HG02970 (cell line): ENCODE measurements around the gene GAGE12G.
"Not testable (repeated sequence)": the region's sequence is repeated elsewhere in the genome, so short reads cannot be mapped to it uniquely, and the experiment has no call there.

ENCODE experiments used
- ATAC-seq: cut with Tn5 transposase; IDR thresholded peaks from one replicate; pipeline ENCODE4 v1.9.1; 2021; ENCODE audit warnings: mild to moderate bottlenecking, moderate library complexity, moderate number of reproducible peaks; ENCODE audit not compliant: unreplicated experiment, low FRiP score

The GAGE12G gene

DNA sequence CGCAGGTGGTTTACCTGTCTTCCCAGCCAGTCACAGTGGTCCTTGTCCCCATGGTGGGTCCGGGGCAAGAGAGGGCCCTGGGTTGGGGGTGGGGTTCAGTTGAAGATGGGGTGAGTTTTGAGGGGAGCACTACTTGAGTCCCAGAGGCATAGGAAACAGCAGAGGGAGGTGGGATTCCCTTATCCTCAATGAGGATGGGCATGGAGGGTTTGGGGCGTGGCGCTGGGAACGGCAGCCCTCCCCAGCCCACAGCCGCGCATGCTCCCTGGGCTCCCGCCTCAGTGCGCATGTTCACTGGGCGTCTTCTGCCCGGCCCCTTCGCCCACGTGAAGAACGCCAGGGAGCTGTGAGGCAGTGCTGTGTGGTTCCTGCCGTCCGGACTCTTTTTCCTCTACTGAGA, at the start of gene GAGE12G:
GAGE12G (plus strand) TSS at position 301 of the 400 bp plus-strand sequence. CDS start 1,155 bp downstream, outside the sequence.
- ATAC-seq = not testable (repeated sequence)

GRCh38 chrX:49531877-49532276, 38.3 kb upstream of the GAGE12G start, which contains the start of gene GAGE12C:
Gene GAGE12C (plus strand): TSS chrX:49532177. CDS start chrX:49533332, 1,155 bp downstream.
- ATAC-seq = not testable (repeated sequence)

- not testable (repeated sequence) for ATAC-seq
Measured at GRCh38 chrX:49541433-49541832, 28.8 kb upstream of the GAGE12G start, which contains the start of gene GAGE12D. Gene GAGE12D (plus strand): TSS chrX:49541733. CDS start chrX:49542888, 1,155 bp downstream.

DNA sequence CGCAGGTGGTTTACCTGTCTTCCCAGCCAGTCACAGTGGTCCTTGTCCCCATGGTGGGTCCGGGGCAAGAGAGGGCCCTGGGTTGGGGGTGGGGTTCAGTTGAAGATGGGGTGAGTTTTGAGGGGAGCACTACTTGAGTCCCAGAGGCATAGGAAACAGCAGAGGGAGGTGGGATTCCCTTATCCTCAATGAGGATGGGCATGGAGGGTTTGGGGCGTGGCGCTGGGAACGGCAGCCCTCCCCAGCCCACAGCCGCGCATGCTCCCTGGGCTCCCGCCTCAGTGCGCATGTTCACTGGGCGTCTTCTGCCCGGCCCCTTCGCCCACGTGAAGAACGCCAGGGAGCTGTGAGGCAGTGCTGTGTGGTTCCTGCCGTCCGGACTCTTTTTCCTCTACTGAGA, 19.2 kb upstream of the GAGE12G start, which contains the start of gene GAGE12E:
GAGE12E (plus strand) TSS at position 301 of the 400 bp plus-strand sequence. CDS start 1,155 bp downstream, outside the sequence.
- not testable (repeated sequence) for ATAC-seq

DNA sequence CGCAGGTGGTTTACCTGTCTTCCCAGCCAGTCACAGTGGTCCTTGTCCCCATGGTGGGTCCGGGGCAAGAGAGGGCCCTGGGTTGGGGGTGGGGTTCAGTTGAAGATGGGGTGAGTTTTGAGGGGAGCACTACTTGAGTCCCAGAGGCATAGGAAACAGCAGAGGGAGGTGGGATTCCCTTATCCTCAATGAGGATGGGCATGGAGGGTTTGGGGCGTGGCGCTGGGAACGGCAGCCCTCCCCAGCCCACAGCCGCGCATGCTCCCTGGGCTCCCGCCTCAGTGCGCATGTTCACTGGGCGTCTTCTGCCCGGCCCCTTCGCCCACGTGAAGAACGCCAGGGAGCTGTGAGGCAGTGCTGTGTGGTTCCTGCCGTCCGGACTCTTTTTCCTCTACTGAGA, 9.7 kb upstream of the GAGE12G start, which contains the start of gene GAGE12F:
GAGE12F (plus strand) TSS at position 301 of the 400 bp plus-strand sequence. CDS start 1,155 bp downstream, outside the sequence.
- ATAC-seq = not testable (repeated sequence)

DNA sequence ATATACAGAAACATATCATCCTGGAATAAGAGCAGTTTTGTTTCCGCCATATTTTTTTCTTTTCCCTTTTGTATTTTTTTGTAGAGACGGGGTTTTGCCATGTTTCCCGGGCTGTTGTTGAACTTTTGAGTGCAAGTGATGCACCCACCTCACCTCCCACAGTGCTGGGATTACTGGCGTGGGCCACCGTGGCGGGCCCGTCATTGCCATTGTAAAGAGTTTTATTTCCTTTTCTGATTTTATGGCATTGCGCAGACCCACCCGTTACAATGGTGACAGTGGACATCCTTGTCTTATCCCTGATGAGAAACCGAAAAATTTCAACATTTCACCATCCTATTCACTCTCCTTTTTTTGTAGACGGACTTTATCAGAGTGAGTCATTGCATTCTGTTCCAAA, 1.5 kb upstream of the GAGE12G start:
- not testable (repeated sequence) for ATAC-seq

GRCh38 chrX:49569152-49569551, 1.0 kb upstream of the GAGE12G start:
- not testable (repeated sequence) for ATAC-seq

DNA sequence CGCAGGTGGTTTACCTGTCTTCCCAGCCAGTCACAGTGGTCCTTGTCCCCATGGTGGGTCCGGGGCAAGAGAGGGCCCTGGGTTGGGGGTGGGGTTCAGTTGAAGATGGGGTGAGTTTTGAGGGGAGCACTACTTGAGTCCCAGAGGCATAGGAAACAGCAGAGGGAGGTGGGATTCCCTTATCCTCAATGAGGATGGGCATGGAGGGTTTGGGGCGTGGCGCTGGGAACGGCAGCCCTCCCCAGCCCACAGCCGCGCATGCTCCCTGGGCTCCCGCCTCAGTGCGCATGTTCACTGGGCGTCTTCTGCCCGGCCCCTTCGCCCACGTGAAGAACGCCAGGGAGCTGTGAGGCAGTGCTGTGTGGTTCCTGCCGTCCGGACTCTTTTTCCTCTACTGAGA, 9.4 kb downstream of the GAGE12G start, which contains the start of gene GAGE12H:
GAGE12H (plus strand) TSS at position 301 of the 400 bp plus-strand sequence. CDS start 1,155 bp downstream, outside the sequence.
- not testable (repeated sequence) for ATAC-seq

DNA sequence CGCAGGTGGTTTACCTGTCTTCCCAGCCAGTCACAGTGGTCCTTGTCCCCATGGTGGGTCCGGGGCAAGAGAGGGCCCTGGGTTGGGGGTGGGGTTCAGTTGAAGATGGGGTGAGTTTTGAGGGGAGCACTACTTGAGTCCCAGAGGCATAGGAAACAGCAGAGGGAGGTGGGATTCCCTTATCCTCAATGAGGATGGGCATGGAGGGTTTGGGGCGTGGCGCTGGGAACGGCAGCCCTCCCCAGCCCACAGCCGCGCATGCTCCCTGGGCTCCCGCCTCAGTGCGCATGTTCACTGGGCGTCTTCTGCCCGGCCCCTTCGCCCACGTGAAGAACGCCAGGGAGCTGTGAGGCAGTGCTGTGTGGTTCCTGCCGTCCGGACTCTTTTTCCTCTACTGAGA, 19.0 kb downstream of the GAGE12G start, which contains the start of gene GAGE2A:
GAGE2A (plus strand) TSS at position 301 of the 400 bp plus-strand sequence. CDS start 1,155 bp downstream, outside the sequence.
- not testable (repeated sequence) for ATAC-seq

DNA sequence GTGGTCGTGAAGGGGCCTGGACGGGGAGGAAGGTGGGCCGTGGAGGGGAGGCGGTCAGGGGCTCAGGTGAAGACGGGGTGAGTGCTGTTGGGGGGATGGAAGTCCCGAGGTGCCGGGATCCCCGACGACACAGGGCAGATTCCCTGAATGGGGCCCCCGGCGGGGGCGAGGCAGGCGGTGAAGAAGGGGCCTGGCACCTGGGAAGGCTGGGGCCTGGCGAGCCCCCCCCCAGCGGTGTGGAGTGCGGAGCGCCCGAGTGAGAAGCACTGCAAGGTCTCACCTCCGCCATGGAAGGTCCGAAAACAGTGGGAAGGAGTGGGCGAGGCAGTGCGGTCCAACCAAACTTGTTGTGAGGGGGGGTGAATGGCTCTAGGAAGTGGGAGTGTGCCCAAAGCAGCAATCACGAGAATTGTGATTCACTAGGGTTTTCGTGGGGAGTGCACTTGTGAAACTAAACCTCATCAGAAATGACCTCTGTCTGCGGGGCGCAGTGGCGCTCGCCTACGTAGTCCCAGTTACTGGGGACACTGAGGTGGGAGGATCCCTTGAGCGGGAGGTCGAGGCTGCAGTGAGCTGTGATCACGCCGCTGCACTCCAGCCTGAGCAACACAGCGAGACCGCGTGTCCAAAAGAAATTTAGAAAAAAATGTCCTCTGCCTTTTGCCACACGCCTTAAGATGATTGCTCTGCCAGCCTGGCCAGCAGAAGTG, 19.7 kb downstream of the GAGE12G start:
- ATAC-seq = not testable (repeated sequence)

GRCh38 chrX:49590488-49590887, 20.3 kb downstream of the GAGE12G start:
- ATAC-seq = not testable (repeated sequence)

DNA sequence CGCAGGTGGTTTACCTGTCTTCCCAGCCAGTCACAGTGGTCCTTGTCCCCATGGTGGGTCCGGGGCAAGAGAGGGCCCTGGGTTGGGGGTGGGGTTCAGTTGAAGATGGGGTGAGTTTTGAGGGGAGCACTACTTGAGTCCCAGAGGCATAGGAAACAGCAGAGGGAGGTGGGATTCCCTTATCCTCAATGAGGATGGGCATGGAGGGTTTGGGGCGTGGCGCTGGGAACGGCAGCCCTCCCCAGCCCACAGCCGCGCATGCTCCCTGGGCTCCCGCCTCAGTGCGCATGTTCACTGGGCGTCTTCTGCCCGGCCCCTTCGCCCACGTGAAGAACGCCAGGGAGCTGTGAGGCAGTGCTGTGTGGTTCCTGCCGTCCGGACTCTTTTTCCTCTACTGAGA, 28.5 kb downstream of the GAGE12G start, which contains the start of gene GAGE1:
GAGE1 (plus strand) TSS at position 301 of the 400 bp plus-strand sequence. CDS start 1,155 bp downstream, outside the sequence.
- ATAC-seq = not testable (repeated sequence)

- ATAC-seq = no peak
Measured at GRCh38 chrX:49610718-49611310, 40.6 kb downstream of the GAGE12G start.

DNA sequence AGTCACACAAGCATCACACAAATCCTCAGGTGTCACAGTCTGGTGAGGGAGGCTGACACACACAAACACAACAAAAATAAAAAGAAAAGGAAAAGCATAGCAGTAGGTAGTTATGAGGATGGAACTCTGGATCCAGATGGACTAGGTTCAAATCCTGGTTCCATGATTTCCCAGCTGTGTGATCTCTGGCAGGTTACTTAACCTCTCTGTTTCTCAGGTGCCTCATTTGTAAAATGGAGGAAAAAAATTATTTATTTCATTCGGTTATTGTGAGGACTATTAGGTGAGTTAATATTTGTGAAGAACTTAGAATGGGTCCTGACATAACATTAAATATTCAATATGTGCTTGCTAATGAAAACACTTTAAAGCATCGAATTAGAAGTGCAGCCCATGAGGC, 48.4 kb downstream of the GAGE12G start:
- ATAC-seq = no peak
